Urothelium cell line (cell line): ENCODE data around the gene CIBAR2.
"Not testable (repeated sequence)": the region's sequence is repeated elsewhere in the genome, so short reads cannot be mapped to it uniquely, and the experiment has no call there.

Experiments
- DNase-seq: peaks from one replicate; pipeline ENCODE4 v3.0.0; 2011; ENCODE audit warnings: low spot score, mixed read lengths
- FAIRE-seq: peaks from 2 replicates; lab custom pipeline; 2011; peaks lifted over from hg19 to GRCh38; lab: Jason Lieb, UNC

CIBAR2 gene

DNA sequence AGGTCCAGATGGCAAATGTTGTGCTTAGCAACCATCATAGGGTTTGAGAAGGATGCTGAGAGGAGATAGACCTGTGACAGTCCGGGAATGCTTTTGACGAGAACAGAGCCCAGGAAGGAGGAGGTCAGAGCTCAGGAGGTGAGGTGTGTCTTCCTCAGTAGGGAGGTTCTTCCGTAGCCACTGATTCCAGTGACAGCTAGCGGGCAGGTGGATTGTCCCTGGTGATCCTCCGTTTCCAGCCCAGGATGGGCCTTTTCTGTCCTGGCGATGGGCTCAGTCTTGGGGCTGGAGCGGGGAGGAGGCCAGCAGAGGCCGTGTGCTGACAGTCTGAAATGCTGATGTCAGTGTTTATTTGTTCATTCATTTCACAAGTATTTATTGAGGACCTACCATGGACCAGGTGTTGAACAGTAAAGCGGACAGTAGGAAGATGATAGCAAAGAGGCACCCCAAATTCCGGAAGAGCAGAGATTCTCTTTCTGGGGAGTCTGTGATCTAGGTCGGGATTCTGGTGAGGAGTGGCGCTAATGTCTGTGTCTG, 45.9 kb downstream of the CIBAR2 start:
- DNase-seq: no peak
- FAIRE-seq: no peak

DNA sequence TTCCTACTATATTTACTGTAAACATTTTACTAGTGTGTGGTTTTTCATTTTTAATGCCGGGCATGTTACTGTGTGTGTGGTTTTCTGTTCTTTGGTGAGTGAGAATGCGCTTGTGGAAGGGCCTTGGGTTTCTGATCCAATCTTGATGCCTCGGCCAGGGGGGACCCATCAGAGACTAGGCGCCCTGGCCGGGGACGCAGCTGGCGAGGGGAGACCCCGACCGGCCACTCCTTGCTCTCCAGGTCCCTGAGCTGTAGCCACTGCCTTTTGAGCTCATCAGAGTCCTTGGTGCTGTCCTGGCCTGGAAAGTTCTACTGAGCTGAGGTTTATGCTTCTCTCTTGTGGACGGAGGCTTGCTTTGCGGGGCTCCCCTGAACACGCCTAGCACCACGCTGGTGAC, 47.2 kb downstream of the CIBAR2 start:
- no peak for DNase-seq
- FAIRE-seq: no peak

DNA sequence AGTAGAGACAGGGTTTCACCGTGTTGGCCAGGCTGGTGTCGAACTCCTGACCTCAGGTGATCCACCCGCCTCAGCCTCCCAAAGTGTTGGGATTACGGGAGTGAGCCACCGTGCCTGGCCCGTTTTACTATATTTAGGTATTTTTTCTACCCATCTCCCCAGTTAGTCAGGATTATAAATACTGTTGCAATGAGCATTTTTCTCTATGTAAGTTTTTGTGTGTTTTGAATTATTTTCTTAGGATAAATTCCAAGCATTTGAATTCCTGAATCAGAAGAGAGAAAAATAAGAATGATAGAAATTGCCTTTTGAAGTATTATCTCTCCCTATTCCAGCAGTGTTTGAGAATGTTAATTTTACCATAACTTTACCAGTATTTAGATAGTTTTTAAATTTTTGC, 48.1 kb downstream of the CIBAR2 start:
- FAIRE-seq: no peak

DNA sequence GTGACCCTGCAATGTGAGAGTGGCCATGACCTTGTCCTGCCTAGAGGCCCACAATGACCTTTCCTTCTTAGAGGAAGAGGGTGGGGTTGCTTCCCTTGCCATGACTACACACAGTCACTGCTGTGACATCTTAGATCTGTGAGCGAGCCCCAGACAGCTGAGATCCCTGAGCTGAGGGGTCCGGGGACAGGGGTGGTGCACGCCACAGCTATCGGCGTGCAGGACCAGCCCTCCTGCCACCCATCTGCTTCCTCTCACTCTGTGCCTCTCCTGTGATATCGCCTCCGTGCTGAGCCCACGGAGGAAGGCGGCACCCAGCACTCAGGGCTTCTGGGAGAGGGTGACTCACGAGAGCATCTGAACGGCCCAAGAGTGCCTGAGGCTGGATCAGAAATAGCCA, 49.4 kb downstream of the CIBAR2 start:
- FAIRE-seq (no peak), DNase-seq (no peak)

More for the DNA sequence above, 48.1 kb downstream of the CIBAR2 start:
- no peak for DNase-seq

GRCh38 chr16:85062323-85062722, 49.9 kb downstream of the CIBAR2 start:
- no peak for FAIRE-seq
- DNase-seq: no peak

GRCh38 chr16:85061566-85061965, 50.7 kb downstream of the CIBAR2 start:
- no peak for FAIRE-seq
- DNase-seq: no peak

DNA sequence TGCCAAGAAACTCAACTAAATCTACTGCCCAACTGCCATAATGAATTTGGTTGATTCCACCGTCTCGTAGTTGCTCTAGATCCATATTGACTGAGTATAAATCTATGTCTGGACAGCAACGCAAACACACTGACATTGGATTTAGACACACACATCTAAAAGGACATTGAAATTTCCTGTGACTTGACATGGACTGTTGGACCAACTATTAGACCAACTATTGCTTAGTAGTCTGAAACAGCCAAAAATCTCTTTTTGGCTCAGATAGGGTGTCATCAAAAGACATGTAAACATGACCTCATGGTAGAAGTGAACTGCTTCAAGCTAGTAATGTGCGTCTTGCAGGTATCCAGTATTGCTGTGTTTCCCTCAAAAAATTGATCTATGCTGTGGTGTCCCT, 53.4 kb downstream of the CIBAR2 start:
- FAIRE-seq: no peak
- DNase-seq: no peak

DNA sequence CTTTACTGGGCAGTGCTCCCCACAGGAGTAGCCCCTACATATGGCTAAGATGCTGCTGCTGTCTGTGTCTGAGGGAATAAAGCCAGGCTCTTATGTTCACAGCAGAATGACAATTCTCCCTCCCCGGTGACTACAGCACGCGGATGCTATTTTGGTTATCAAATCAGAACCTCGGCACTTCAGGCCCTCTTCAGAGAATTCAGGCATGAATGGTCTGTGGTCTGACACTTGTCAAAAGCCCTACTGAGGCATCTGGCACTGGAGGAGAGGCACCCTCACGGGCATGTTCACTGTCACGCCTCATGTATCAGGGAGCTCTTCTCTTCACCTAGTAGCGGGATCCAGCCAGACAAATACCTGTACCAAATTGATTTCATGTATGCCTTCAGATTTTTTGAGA, 54.3 kb downstream of the CIBAR2 start:
- FAIRE-seq (no peak), DNase-seq (no peak)

GRCh38 chr16:85057212-85057889, 54.9 kb downstream of the CIBAR2 start:
- no peak for FAIRE-seq
- DNase-seq: peak; percentile 45

- FAIRE-seq (no peak), DNase-seq (no peak)
Observed at GRCh38 chr16:85056211-85056748, 56.0 kb downstream of the CIBAR2 start.

DNA sequence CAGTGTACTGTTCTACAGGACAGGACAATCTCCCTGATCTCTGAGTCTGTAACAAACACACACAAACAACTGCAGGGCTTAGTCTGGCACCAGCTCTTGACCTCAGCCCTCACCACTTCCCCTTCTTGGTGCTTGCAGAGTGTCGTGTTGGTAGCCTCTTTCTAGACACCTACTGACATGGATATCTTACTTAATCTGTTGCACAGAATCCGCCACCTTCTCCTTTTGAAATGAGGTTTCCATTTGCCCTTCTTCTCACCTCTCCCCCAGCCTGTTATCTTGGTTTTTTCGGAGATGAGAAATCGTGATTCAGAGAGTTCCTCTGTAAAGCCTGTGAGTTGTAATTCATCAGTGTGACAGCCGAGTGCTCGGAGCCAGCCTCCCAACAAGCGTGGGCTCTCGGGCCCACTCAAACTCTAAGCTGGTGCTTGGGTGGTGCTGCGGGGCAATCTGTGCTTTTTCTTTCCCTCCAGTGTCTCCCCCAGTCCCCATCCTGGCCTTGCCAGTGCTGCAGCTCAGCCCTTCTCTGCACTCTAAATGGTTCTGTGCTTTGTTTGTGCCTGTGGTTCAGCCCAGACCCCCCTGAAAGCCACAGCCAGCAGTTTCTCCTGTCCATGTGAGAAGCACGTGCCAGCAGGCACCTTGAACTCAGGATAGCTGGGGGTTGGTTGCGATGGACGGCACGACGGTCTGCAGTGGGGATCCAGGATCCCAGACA, 56.6 kb downstream of the CIBAR2 start:
- FAIRE-seq: no peak
- DNase-seq: peak; percentile 20

GRCh38 chr16:85054948-85055492, 57.3 kb downstream of the CIBAR2 start:
- no peak for FAIRE-seq

GRCh38 chr16:85054321-85054720, 58.0 kb downstream of the CIBAR2 start:
- not testable (repeated sequence) for FAIRE-seq, DNase-seq

More at GRCh38 chr16:85054948-85055492, 57.3 kb downstream of the CIBAR2 start:
- no peak for DNase-seq

- no peak for DNase-seq
- no peak for FAIRE-seq
Observed at GRCh38 chr16:85052536-85052935, 59.7 kb downstream of the CIBAR2 start.

GRCh38 chr16:85051683-85052082, 60.6 kb downstream of the CIBAR2 start:
- no peak for FAIRE-seq
- no peak for DNase-seq

DNA sequence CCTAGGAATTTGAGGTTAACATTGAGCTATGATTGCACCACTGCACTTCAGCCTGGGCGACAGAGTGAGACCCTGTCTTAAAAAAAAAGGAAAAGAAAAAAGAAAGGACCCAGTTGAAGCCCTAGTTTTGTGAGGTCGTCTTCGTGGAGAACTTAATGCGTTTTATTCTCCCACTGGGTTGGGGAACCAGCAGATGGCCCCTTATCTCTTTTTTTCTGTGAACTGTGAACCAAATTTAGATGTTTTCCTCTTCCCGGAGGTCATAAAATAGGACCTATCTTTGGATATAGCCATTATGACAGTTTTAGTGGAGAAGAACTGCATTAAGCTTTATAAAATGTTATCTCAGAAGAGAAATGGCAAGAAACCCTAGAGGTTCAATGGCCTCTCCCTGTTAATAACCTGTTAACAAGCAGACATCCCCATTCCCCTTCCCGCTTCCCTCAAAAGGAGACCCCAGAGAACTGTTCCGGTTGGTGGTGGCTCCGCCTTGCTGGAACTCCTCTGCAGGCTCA, 61.1 kb downstream of the CIBAR2 start:
- DNase-seq (no peak), FAIRE-seq (no peak)

DNA sequence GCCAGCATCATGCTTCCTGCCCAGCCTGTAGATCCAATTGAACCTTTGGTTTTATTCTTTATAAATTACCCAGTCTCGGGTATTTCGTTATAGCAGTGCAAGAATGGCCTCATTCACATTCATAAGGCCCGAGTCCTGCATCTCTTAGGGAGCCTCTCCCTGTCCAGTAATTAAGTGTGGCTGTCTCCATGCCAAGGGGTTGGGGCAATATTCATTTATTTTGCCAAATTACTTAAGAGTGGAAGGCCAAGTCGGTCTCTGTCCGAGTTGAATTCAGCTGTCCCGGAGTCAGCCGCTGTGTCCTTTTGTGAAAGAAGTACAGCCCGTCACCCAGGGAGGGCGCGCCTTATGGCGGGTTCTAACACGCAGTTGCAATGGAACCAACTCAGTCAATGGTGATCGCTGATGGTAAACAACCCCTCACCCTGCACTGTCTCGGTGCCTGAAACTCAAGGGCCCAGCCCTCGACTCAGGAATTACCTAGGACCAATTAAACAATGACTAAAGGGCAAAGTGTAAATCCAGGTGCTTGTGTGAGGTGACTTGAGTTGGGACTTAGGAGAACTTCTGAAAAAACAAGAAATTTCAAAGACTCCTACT, 62.5 kb downstream of the CIBAR2 start:
- no peak for FAIRE-seq

DNA sequence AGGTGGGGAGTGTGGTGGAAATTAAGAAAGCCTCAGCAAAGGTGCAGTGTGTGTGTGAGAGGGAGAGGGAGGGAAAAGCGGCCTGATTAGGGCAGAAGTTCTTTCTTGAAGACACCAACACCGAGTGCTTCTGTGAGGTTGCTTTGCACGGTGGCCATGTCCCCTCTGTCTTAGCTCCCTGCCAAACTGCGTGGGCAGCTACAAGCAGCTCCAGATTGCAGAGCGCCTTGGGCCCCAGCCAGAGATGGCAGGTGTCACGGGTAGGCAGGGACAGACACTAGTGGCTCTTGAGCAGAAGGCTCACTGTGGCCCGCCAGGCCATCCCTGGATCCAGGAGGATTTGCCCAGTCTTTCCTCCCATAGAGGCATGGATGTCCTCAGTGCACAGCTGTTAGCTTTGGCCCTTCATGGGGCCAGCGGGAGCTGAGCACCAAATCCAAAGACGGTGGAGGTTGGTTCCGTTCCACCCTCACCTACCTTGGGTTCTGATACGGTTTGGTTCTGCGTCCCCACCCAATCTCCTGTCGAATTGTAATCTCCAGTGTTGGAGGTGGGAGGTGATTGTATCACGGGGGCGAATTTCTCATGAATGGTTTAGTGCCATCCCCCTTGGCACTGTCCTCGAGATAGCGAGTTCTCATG, 63.2 kb downstream of the CIBAR2 start:
- DNase-seq (no peak), FAIRE-seq (no peak)

More for the DNA sequence above, 62.5 kb downstream of the CIBAR2 start:
- DNase-seq: no peak
